NCI-H2196 treated with DMSO at 0.1 percent for 48 hours (cell line): ENCODE measurements around the gene PRPF31.

Experiments
- DNase-seq: peaks from one replicate; lab custom pipeline; 2025; ENCODE audit not compliant: unreplicated experiment; lab: John Stamatoyannopoulos, UW

The PRPF31 gene

DNA sequence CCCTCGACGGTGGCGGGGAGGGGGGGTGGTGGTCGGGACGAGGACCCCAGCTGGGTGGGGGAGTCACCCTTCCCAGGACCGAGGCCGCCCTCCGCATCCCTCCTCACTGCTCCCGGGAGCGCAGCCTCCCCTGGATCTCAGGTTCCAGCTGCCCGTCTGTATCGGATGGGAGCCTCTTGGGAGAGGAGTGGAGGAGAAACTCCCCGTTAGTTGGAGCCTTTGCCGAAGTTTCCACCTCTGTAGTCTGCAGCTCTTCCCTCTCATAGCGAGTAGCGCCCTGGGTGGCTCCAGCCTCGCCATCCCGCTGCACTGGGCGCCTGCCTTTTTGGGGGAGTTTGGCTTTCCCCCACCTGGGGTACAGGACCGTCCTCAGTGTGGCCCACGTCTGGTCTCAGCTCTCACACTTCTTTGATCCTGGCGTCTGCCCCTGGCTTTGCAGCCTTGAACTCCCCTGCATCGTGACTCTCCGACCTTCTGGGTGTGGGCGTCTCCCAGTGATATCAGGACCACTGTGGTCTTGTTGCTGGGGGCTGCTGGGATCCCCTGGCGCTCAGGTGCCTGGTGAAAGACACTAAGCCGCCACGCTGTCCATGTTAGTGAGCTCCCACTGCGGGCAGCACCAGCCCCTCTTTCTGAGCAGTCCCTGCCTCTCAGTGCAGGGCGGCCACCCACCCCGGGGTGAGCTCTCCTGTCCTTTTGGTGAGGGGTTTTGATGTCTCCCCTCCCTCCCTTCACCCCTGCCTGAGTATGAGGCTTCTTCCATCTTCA lies 23.1 kb downstream of the PRPF31 start:
- DNase-seq, result no peak

DNA sequence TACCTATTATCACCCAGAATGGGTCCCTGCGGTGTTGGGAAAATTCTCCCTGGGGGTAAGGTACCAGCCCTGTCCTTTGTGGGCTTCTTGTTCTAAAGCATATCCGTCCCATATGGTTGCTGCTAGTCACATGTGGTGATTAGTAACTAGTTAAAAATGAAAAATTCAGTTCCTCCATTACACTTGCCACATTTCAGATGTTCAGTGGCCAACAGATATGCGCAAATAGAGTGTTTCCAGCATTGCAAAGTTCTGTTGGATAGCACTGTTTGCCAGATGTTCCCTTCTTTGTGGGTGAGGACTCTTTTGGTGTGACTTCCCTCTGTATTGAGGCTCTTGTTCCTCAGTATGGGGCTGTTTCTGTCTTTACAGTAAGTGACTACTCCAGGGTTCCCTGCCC lies 25.8 kb downstream of the PRPF31 start:
- no peak for DNase-seq

DNA sequence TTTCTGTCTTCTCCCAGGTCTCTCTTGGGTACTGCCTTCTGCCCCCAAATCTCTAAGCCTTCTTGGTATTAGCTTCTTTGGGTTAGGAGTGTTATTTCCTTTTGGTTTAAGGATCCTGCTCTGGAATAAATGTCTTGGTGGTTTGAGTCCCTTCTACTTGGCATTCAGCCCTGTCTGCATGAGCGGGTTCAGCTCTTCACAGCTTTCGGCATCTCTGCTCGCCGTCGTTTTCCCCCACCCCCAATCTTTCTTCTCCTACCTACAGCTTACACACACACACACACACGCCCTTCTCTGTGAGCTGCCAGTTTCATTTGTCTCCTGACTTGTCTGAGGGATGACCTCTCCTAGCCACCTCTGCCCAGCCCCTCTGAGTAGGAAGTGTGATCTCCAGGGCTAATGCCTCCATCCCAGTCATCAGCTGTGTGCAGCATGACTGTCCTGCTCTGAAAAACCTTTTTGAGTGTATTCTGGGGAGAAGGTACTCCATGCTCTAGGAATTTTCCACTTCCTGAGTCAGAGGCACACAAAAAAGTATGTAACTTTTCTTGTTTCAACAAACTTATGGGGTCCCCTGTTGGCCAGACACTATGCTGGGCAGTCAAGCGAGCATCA lies 26.7 kb downstream of the PRPF31 start:
- no peak for DNase-seq

DNA sequence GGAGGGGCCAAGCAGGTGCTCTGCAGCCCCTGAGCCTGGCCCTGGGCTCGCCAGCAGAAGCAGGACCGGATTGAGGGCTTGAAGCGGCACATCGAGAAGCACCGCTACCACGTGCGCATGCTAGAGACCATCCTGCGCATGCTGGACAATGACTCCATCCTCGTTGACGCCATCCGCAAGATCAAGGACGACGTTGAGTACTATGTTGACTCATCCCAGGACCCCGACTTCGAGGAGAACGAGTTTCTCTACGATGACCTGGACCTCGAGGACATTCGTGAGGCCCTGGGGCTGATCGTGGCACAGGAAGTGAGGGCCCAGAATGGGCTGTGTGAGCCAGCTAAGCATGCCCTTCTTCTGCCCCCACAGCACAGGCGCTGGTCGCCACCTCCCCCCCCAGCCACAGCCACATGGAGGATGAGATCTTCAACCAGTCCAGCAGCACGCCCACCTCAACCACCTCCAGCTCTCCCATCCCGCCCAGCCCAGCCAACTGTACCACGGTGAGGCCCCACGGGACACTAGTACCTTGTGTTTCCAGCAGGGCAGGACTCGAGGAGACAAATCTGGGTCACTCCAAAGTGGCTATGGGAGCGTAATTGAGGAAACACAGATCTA lies 30.1 kb downstream of the PRPF31 start:
- no peak for DNase-seq

DNA sequence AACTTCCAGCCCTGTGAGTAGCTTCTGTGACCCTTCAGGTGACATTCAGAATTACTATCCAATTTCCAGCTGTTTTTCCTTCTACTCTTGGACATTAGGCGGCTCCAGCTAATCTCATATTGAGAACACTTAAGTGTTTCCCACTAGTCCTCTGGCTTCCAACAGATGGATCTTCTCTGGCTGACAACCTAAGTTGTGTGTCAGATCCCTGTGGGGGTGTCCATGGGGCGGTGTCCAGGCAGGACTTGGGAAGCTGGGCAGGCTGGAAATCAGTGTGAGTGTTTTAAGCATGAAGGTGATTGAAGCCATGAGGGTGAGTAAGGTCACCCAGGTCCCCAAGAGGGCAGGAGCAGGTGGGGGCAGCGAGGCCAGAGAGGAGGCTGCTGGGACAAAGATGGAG lies 32.1 kb downstream of the PRPF31 start:
- no peak for DNase-seq

DNA sequence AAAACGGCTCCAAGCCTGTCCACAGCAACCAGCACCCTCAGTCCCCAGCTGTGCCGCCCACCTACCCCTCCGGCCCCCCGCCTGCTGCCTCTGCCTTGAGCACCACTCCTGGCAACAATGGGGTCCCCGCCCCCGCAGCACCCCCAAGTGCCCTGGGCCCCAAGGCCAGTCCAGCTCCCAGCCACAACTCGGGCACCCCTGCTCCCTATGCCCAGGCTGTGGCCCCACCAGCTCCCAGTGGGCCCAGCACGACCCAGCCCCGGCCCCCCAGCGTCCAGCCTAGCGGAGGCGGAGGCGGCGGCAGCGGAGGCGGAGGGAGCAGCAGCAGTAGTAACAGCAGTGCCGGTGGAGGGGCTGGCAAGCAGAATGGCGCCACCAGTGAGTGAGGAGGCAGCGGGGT lies 32.6 kb downstream of the PRPF31 start:
- no peak for DNase-seq

DNA sequence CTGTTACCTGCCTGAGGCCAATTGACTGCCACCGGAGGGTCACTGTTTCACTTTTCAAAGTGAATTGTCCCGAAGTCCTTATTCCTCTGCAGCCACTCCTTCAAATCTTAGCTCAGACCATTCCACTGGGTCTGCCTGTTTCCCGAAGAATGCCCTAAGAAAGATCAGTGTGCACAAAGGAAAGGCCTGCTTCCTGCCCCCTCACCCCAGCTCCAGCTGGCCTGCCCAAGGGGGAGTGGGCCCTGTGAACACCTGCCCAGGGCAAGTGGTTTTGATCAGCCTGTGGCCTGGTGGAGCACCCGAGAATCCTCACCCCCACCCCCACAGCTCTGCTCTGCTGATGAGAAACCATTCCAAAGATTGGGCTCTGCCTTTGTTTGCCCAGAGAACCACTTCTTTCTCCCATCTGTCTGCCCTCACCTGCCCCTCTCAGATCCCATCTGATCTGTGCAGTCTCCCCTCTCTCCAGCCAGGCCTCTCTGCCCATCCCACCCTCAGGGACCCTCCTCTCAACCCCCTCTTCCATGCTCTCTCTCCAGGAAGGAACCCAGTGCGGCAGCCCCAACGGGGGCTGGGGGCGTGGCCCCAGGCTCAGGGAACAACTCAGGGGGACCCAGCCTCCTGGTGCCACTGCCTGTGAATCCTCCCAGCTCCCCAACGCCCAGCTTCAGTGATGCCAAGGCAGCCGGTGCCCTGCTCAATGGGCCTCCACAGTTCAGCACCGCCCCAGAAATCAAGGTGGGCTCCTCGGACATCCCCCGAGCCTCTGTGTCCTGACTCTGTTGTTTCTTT lies 33.7 kb downstream of the PRPF31 start:
- no peak for DNase-seq

DNA sequence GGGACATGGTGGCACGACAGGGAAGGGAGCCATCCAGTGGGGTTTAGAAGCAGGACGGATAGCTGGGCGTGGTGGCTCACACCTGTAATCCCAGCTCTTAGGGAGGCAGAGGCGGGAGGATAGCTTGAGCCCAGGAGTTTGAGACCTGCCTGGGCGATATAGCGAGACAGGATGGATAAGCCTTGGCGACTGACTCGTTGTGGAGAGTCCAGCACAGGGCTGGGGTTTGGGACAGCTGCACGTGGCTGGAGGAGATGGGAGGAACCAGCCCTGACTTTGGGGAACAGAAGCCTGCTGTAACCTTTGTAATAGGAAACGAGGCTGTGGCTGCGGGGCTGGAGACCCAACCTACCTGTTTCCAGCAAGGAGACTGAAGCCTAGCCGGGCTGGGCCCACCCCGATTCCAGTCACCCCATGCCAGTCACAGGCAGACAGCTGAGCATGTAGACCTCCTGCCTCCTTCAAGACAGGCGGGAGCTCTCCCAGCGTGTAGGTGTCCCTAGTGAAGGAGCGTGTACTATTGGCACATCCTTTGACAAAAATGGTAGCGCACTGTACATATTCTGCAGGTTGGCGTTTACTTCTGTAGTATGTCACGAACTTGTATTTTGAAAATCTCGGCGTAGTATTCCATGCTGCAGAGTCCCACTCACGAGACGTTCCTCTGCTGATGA lies 35.9 kb downstream of the PRPF31 start:
- no peak for DNase-seq

DNA sequence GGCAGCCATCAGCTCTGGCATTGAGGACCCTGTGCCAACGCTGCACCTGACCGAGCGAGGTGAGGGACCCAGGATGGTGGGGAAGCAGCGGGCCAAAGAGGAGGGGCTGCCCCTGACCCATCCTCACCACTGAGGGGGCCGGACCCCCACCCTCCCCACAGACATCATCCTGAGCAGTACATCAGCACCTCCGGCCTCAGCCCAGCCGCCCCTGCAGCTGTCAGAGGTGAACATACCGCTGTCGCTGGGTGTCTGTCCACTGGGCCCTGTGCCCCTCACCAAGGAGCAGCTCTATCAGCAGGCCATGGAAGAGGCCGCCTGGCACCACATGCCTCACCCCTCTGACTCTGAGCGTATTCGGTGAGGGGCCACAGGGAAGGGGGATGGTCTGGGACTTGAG lies 36.7 kb downstream of the PRPF31 start:
- DNase-seq, result no peak

DNA sequence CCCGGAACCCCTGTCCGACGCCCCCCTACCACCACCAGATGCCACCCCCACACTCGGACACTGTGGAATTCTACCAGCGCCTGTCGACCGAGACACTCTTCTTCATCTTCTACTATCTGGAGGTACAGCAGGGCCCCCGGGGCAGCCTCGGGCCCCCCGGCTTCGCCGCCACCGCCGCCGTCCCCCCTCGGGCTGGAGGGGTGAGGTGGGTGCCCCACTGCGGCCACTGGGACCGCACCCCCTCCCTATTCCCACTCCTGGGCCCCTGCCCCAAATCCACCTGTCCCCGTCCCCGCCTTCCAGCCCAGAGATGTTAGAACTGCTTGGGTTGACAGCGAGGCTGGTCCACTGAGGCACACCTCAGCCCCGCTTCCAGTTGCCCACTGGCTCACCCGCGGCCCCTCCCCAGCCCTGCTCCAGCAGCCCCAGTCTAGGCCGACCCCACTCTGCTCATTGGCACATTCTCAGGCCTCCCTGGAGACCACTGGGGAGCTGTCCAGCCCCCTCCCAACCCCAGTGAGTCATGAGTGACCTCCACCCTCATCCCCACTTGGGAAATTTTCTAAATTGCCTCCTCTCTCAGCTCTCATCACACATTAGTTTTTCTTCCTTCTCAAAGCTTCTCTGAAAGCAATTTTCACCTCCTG lies 37.4 kb downstream of the PRPF31 start:
- no peak for DNase-seq

DNA sequence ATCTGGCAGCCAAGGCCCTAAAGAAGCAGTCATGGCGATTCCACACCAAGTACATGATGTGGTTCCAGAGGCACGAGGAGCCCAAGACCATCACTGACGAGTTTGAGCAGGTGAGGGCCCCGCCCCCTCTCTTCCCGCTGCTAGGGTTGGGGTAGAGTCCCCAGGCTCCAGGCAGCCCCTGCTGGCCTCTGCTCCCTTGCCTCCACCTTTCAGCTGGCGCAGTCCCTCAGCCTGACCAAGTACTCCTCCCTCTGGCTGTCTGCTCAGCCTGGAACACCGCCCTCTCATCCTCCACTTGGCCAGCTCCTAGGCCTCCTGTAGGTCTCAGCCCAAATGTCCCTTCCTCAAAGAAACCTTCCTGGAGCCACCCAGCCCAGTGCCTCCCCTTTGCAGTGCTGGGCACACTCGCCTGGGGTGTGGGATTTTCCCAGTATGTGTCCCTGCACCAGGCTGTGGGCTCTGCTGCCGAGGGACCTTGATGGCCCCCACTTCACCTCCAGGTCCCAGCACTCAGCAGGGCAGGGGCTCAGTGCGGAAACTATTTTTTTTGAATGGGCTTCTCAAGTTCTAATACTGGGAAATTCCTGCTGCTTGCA lies 38.3 kb downstream of the PRPF31 start:
- DNase-seq, result no peak

DNA sequence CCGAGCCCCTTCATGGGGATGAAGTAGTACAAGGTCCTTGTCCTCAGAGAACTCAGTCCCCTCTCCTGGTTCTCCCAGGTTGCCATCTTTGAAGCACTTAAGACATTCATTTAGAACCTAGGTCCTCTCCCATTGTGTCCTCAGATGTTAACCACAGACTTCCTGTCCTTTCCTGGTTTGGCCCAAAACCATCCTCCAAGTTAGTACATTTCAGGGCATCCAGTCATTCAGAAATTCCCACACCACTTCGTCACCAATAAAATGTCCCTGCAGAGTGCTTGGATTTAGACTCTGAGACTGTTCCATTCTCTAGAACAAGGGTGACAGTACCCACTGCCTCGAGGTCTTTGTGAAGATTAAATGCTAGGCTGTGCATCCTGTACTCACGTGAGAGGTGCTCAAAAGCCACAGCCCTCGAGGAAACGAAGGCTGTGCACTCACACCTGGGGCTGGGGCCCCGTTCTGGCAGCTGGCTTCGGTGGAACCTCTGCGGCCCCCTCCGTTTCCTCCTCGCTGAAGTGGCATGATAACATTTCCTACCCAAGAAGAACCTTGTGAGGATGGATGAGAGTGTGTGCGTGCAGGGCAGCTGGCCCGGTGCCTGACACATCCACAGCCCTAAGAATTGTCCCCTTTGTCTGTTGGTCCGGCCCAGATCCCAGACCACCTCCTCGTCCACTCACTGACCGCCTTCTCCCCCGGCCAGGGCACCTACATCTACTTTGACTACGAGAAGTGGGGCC lies 39.2 kb downstream of the PRPF31 start:
- no peak for DNase-seq

DNA sequence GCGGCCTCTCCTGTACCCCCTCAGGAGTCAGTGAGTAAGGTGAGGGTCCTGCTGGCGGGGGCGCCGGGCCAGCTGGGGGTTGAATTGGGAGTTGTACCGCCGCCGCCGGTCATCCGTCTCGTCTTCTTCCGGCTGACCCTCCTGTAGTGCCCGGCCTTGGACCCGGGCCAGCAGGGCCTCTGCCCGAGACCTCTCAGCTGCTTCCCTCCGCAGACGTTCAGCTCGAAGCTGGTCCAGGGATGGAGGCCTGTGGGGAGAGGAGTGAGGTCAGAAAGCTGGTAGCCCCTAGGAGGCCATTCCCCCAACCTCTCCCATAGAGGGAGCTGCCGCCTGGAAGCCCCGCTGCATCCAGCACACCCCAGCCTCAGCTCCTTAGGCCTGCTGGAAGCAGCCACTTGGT lies 40.1 kb downstream of the PRPF31 start:
- DNase-seq, result no peak

DNA sequence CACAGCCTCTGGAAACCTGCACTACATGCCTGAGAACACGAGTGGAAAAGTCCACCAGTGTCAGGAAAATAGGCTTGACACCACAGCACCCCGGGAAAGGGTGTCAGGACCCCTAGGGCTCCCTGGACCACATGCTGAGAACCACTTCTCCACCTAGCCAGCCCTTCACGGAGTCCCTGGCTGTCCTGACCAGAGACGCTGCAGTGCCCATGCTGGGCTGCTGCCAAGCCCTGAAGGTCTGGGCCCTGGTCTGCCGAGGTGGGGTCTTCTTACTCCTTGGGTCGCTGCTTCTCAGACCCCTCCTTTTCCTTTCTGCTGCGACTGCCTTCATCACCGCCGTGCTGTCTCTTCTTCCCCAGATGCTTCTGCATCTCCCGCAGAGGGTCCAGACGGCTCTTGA lies 40.9 kb downstream of the PRPF31 start:
- no peak for DNase-seq

DNA sequence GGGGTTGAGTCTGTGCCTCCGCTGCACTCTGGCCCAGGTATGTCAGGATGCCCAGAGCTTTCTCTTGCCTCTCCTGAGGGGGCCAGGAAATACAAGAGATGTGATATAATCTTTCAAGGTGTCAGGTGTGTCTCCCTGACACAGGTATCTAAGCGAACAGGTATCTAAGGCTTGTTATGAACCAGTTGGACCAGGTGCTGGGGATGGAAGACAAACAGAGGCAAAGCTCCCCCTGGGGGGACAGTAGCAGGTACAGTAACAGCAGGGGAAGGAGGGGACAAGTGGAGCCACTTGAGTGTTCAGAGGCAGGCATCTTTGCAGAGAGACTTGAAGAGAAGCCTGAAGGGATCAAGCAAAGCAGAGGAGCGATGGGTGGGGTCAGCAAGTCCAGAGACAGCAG lies 41.4 kb downstream of the PRPF31 start:
- no peak for DNase-seq

DNA sequence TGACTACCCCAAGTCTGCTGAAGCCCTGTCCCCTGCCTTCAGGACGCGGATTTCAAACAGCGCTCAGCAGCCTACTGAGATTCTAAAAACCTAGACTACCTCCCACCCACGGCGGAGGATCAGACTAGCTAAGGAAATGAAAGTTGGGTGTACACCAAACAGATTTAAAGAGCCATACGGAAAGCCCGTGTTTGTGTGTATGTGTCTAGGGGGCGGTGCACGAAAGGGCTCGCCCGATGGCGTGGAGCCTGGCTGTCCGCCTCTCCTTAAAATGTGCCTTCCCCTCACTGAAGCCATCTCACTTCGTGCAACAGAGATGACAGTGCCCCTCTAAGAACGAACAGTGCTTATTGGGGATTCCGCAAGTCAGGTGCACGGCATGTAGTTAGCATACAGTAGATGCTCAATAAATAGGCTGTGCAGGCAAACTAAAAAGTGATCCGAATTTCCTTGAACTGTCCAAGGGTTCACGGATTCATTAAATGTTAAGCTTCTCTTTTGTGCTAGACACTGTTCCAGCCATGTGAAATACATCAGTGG lies 43.3 kb downstream of the PRPF31 start:
- DNase-seq, result no peak

DNA sequence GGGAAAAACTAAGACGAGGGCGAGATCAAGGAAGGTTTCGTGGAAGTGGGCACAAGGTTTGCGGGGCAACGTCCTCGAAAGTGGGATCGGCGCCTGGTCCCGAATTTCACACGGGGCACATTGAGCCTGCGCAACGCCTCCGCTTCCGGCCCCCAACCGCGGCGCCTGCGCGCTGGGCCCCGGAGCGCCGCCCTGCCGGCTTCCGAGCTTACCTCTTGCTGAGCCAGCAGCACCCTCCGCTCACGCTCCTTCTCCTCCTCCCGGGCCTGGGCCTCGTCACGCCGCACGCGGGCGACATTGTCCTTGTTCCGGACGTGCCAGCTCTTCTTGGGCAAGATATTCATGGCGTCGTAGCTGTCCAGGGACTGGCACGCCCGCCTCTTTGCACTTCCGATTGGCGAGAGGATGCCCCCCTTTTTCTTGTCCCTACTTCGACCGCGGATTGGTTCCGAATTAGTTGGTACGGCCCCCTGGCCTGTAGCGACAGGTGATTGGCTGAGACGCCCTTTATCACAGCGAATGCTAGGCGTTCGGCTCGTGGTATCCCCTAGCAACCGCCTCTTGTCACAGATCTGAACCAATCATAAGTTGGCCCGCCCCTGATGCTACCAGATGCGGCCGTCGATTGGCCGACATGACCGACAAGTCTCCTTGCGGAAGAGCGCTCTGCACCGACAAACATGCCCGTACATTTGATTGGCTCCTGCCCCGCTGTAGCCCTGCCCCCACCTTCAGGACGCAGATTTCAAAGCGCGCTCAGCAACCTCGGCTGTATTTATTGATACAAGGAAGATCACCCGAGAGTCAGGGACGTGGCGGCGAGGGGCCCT lies 44.0 kb downstream of the PRPF31 start, which contains the start of gene LENG1:
Gene LENG1, minus strand, starts transcription at position 370 of the 830 bp plus-strand sequence. Its CDS starts 26 bp downstream, at position 344.
- DNase-seq, result peak; percentile 99

DNA sequence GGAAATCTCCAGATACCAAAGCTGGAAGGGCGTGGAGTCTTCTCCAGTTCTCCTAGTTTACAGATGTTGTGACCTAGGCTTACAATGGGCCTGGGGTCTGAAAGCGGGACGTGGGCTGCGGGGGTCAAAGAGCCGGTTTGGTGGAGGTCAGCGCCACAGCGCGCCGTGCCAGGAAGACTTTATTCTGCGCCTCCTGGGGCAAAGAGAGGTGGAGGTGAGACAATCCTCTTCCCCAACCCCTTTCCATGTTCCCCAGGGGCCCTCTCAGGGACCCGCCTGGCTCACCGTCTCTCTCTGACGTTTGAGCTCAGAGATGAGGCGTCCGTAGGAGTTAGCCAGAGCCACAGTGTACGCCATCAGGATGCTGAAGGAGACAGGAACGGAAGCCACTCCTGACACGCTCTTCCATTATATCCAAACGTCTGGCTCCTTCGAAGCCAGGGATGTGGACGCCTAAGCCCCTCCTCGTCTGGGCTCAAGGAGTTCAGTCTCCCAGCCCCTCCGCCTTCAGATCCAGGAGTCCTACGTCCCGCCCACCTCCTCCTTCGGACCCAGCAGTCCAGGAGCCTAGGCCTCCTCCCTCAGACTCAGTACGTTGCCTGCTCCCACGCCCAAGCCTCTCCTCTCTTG lies 44.7 kb downstream of the PRPF31 start:
- DNase-seq, result no peak
